Measurements from ENCODE around the gene ATP2C2. TPM values are rescaled to one million over a fixed set of nuclear protein-coding genes. Genes with fewer than 3 reads are reported as not detected.
A peak's percentile ranks its signal among the peaks of the same experiment; 100 is the strongest.

The ATP2C2 gene
- total RNA-seq, 4 donors from 2014 or later, result 51.7 to 133 (median 57.7) TPM

GRCh38 chr16:84482001-84482891, 113.9 kb downstream of the ATP2C2 start:
- H3K4me3 ChIP-seq (ENCODE audit: low read depth, poor library complexity, severe bottlenecking), result no peak overlapping the region
- intact Hi-C loops (cut with DNase I; ENCODE audit: low total_unique reads), result loop anchor here (10.0 kb wide), 1 partner anchor 207 kb away; no protein-coding TSS in a partner anchor
- TF ChIP-seq POLR2A (IDR thresholded peaks at IDR 0.05) (no peak), CTCF (IDR thresholded peaks at IDR 0.05) (no peak)
- 78 to 86% methylated on average over 28 to 29 of the region's 33 CpGs for WGBS, 2 donors
- DNase-seq (ENCODE audit: low spot score in 2 of 2), result peak in 1 of 2 donors; percentile 84

GRCh38 chr16:84482951-84483881, 114.9 kb downstream of the ATP2C2 start:
- no peak overlapping the region for H3K4me3 ChIP-seq (ENCODE audit: low read depth, poor library complexity, severe bottlenecking)
- intact Hi-C loops (cut with DNase I; ENCODE audit: low total_unique reads), result loop anchor here (10.0 kb wide), 1 partner anchor 208 kb away; no protein-coding TSS in a partner anchor
- TF ChIP-seq CTCF (IDR thresholded peaks at IDR 0.05) (no peak), POLR2A (IDR thresholded peaks at IDR 0.05) (no peak)
- peak in 1 of 2 donors; percentile 72 for DNase-seq (ENCODE audit: low spot score in 2 of 2)
- 94 to 98% methylated on average over 25 of the region's 25 CpGs for WGBS, 2 donors

- intact Hi-C loops (cut with DNase I; ENCODE audit: low total_unique reads), result loop anchor here (10.0 kb wide), 1 partner anchor 209 kb away; no protein-coding TSS in a partner anchor
- 85 to 90% methylated on average over 17 to 19 of the region's 19 CpGs for WGBS, 2 donors
- H3K4me3 ChIP-seq (ENCODE audit: low read depth, poor library complexity, severe bottlenecking), result no peak overlapping the region
- peak in 1 of 2 donors; percentile 75 for DNase-seq (ENCODE audit: low spot score in 2 of 2)
- TF ChIP-seq POLR2A (IDR thresholded peaks at IDR 0.05) (no peak), CTCF (IDR thresholded peaks at IDR 0.05) (no peak)
These were observed 115.7 kb downstream of the ATP2C2 start for GRCh38 chr16:84483882-84484565.

GRCh38 chr16:84484579-84485254, 116.4 kb downstream of the ATP2C2 start:
- 67 to 69% methylated on average over 15 of the region's 15 CpGs for WGBS, 2 donors
- no peak for TF ChIP-seq CTCF (IDR thresholded peaks at IDR 0.05)
- peak in 1 of 2 donors; percentile 83 for DNase-seq (ENCODE audit: low spot score in 2 of 2)
- H3K4me3 ChIP-seq (ENCODE audit: low read depth, poor library complexity, severe bottlenecking), result no peak overlapping the region
- intact Hi-C loops (cut with DNase I; ENCODE audit: low total_unique reads), result loop anchor here (10.0 kb wide), 1 partner anchor 210 kb away; no protein-coding TSS in a partner anchor
